ENCODE measurements around the gene GREB1.

DNA sequence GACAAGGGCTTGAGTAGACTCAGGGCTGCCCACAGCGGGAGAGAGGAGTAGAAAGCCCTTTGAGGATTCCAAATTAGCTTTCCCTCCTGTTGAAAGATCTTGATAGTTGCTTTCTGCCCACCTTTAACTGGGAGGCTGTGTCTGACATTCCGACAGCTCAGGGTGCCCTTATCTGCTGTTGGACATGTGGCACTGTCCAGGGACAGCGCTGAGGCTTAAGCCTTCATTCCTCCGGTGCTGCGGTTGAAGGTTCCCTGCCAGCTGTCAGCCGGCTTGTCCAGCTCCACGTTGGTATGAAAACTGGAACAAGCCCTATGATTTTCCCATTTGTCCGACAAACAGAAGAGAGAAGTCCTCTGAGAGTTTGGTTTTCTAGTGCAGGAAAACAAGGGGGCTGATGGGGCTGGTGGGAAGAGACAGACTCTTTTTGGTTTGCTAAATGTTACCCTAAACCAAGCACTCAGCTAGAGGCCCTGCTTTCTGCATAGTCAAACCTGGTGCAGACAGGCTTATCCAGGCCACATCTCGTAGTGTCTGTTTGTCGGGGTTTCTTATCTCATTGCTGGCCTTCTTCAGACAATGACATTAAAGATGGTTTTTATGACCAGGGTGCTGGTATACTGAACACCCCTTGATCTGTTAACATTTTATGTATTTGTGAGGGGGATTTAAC, 24.5 kb downstream of the GREB1 start:
- TF ChIP-seq, protein P1, sequence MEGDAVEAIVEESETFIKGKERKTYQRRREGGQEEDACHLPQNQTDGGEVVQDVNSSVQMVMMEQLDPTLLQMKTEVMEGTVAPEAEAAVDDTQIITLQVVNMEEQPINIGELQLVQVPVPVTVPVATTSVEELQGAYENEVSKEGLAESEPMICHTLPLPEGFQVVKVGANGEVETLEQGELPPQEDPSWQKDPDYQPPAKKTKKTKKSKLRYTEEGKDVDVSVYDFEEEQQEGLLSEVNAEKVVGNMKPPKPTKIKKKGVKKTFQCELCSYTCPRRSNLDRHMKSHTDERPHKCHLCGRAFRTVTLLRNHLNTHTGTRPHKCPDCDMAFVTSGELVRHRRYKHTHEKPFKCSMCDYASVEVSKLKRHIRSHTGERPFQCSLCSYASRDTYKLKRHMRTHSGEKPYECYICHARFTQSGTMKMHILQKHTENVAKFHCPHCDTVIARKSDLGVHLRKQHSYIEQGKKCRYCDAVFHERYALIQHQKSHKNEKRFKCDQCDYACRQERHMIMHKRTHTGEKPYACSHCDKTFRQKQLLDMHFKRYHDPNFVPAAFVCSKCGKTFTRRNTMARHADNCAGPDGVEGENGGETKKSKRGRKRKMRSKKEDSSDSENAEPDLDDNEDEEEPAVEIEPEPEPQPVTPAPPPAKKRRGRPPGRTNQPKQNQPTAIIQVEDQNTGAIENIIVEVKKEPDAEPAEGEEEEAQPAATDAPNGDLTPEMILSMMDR (conservative IDR thresholded peaks at IDR 0.05): no peak
- TF ChIP-seq EZH2 (IDR thresholded peaks at IDR 0.05; ENCODE audit: low read depth): no peak
